NCI-H1417 (cell line): ENCODE data around the gene GATD1.

ENCODE experiments used
- DNase-seq, 3 experiments: peaks; one replicate each; lab custom pipeline; 2025; lab: John Stamatoyannopoulos, UW

The GATD1 gene

GRCh38 chr11:777288-778255, at the start of gene GATD1:
GATD1 (minus strand) TSS chr11:777487; CDS start chr11:777462, 25 bp downstream.
- DNase-seq, result peak; percentile 91 to 94 (median 92)

GRCh38 chr11:826836-827145, 49.5 kb upstream of the GATD1 start:
- peak in 1 of 3 experiments; percentile 42 for DNase-seq

GRCh38 chr11:826227-826621, 48.9 kb upstream of the GATD1 start:
- DNase-seq, result no peak

GRCh38 chr11:825366-826226, 48.3 kb upstream of the GATD1 start:
- no peak for DNase-seq

GRCh38 chr11:824942-825341, 47.7 kb upstream of the GATD1 start:
- peak; percentile 64 to 71 (median 65) for DNase-seq

GRCh38 chr11:824292-824880, 47.1 kb upstream of the GATD1 start:
- DNase-seq, result peak; percentile 68 to 90 (median 78)

- peak in 2 of 3 experiments; percentile 47 to 56 for DNase-seq
Measured at GRCh38 chr11:823441-824291, 46.4 kb upstream of the GATD1 start.

- DNase-seq, result no peak
Measured at GRCh38 chr11:821512-822371, 44.5 kb upstream of the GATD1 start.

- DNase-seq, result no peak
Measured at GRCh38 chr11:820655-821511, 43.6 kb upstream of the GATD1 start.

- DNase-seq, result peak; percentile 76 to 86 (median 82)
Measured at GRCh38 chr11:819943-820649, 42.8 kb upstream of the GATD1 start.

- peak; percentile 91 to 97 (median 91) for DNase-seq
Measured at GRCh38 chr11:819129-819931, 42.0 kb upstream of the GATD1 start.

GRCh38 chr11:818396-819128, 41.3 kb upstream of the GATD1 start, which contains the start of gene PNPLA2:
PNPLA2 (plus strand) TSS chr11:818914; CDS start chr11:819719, 805 bp downstream.
- DNase-seq, result no peak

GRCh38 chr11:816433-816779, 39.1 kb upstream of the GATD1 start:
- no peak for DNase-seq

- DNase-seq, result no peak
Measured at GRCh38 chr11:815675-816432, 38.6 kb upstream of the GATD1 start.

GRCh38 chr11:813456-814096, 36.3 kb upstream of the GATD1 start:
- DNase-seq, result no peak

GRCh38 chr11:813072-813455, 35.8 kb upstream of the GATD1 start:
- no peak for DNase-seq
